Stimulated activated CD4-positive, alpha-beta T cell treated with anti-CD3 and anti-CD28 coated beads, Interleukin-1b, Interleukin-23, amount 100 ng/mL, for 4 hours (primary cell): ENCODE results near the gene NF1.

ENCODE experiments used
- DNase-seq, 2 donors: peaks; one replicate each; pipeline ENCODE4 v3.0.0-alpha.2; 2020; ENCODE audit warnings: low read depth in 2 of 2

NF1 gene

GRCh38 chr17:31405890-31406371 is 311.2 kb downstream of the NF1 start:
- no peak for DNase-seq

- no peak for DNase-seq
Observed at GRCh38 chr17:31408586-31408985, 313.8 kb downstream of the NF1 start.

- no peak for DNase-seq
Observed at GRCh38 chr17:31411707-31412285, 317.0 kb downstream of the NF1 start.

DNA sequence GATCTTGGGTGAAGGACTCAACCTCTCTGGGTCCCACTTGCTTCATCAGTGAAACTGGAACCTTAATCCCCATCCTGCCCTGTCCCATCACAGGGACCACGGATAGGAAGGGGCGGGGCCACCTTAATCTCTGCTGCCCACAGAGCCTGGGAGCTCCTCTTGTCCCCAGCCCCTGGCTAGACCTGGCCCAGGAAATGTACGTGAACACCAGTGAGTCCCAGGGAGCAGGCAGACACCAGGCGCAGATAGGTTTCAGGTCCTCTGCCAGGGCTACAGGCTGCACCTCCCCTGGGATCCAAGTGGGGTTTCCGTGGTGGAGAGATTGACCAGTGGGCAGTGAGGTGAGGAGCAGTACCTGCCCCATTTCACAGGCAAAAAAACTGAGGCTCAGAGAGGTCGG is 317.7 kb downstream of the NF1 start:
- DNase-seq: no peak

- DNase-seq: no peak
Observed at GRCh38 chr17:31413081-31413799, 318.5 kb downstream of the NF1 start.

- no peak for DNase-seq
Observed at GRCh38 chr17:31413874-31414549, 319.2 kb downstream of the NF1 start.

DNA sequence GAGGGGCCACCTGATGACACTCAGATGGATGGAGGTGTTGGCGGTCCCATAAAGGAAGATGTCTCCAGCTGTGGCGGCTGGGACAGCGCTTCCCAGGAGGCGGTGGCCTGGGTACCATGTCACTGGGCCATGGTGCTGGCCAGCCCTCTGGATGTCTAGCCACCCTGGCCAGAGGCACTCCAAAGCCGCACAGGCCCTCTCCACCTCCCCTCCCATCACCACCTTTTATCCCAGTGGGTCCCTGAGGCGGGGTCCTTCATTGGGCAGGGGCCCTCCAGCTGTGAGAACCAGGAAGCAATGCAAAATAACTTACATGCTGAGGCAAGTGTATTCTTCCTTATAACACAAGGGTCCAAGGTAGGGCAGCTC is 319.8 kb downstream of the NF1 start:
- no peak for DNase-seq

DNA sequence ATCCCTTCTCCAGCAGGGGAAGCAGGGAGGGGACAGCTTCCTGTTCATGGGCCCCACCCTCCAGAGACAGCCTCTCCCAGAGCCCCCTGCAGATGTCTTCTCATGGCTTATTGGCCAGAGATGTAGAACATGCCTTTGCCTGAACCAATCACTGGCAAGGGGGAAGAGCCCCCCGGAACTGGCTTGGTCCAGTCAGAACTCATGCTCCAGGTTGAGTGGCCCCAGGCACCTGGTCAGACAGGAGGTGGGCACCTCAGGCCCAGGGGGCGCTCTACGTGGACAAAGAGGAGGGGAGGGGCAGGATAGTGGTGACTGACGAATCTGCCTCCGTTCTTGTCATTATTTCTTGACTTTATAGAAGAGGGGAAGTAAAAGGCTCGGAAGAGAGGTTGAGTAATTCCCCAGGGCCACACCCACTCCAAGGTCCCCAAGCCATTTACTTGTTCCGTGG is 320.3 kb downstream of the NF1 start:
- no peak for DNase-seq

DNA sequence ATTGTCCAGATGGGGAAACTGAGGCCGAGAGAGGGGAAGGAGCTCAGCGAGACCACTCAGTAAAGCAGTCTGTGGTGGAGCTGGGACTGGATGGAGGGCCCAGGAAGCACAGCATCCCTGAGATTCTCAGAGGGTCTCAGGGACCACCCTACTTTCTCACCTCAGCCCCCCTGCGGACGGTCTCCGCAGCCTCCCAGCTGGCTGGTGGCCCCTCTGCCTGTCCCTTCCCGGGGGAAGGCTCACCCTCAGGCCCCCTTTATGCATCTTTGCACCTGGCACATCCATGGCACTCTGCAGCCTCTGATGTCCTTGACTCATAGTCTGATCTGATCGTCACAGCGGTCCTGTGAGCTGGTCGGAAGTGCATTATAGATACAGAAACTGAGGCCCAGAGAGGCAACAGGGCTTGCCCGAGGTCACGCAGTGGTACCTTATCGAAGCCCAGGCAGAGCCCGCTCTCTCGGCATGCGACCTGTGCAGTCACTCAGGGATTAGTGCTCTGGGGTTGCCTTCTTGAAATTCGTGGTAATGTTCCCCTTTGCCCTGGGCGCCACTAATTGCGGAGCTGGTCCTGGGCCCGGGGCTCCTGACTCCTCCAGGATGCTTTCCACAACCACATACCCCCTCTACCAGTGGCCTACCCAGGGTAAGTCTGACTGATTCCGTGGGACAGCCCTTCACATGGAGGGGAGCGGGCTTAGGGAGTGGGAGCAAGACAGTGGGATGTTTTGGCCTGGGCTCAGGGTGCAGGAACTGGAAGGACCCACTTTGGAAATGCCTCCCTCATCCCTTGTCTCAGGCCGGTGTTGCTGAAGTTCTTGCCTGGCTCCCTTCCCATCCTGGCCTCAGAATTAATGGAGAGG is 321.1 kb downstream of the NF1 start:
- DNase-seq: no peak

DNA sequence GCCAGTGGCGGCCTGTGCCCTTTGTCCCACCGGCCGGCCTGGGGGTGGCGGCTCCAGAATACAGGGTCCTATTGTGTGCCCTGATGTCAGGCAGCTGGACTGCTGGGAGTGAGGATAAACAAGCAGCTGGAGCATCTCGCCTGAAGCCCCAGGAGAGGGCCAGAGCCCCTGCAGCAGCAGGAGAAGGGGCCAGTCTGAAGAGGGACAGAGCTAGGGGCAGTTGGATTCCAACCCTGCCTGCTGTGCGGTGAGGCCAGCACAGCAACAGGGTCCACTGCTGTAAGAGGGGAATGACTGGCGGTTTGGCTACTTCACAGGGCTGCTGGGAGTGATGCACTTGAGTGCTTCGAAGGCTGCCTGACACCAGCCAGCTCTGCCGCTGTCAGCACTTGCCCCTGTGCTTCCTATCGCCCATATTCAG is 321.7 kb downstream of the NF1 start:
- no peak for DNase-seq

DNA sequence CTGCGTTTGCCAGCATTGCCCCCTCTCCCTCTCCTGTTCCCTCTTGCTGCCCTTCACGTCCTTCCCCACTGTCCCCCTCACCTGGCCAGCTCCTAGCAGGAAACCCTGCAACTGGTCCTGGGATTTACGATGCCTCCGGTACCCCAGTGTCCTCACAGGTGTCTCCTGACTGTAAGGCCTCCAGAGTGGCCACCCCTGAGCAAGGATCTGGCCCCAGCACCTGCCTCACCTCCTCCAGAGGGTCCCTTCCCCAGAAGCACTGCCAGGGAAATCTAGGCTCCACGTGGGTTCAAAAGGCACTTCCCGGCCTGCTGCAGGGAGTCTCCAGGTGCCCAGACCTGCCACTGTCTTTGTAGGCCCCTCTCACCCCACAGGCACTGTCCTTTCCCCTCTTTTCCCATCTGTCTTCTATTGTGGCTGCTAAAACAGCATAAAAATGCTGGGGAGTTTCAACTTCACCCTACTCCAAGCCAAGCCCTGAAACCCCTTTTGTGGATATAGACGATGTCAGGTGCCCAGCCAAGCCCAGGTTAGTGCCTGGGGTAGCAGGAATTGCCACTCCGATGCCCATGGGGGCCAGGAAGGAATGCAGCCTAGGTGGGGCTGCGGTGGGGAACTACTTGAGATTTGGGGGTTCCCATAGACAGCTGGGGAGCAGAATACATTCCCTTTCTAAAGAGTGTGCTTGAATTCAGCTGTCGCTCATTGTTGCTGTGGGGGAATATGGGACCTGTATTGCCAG is 322.4 kb downstream of the NF1 start:
- no peak for DNase-seq

GRCh38 chr17:31418773-31419350 is 324.1 kb downstream of the NF1 start:
- no peak for DNase-seq

GRCh38 chr17:31422443-31422842 is 327.7 kb downstream of the NF1 start:
- DNase-seq: no peak

- DNase-seq: no peak
Observed at GRCh38 chr17:31424944-31425281, 330.1 kb downstream of the NF1 start.

GRCh38 chr17:31425282-31426040 is 330.7 kb downstream of the NF1 start:
- no peak for DNase-seq
